ENCODE results near the gene YIF1B.
"Not testable (repeated sequence)": the region's sequence is repeated elsewhere in the genome, so short reads cannot be mapped to it uniquely, and the experiment has no call there.

The YIF1B gene

DNA sequence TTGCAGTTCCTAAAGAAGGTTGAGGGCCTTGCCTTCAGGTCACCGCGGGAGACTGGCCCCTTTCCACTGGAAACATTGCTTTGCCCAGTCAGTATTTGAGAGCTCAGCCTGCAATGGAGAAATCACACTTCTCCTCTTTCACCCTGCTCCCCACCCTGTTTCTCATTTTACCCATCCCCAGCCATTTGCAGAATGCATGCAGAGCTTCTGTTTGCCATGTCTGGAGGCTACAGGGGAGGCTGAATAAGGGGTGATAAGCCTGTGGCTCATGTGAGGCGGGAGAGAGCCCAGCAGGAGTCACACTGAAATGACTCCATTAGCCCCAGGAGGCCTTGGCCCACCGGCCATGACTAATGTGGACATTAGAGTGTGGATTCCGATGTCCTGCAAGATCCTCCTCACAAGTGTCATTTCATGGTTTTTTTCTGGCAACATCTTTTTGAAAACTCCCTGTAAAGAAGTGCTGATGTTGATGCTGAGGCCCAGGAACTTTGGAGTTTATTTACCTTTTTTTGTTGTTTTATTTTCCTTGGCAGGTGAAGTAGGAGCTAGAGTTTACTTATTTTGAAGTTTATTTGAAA is 45.1 kb downstream of the YIF1B start:
- no peak for DNase-seq

DNA sequence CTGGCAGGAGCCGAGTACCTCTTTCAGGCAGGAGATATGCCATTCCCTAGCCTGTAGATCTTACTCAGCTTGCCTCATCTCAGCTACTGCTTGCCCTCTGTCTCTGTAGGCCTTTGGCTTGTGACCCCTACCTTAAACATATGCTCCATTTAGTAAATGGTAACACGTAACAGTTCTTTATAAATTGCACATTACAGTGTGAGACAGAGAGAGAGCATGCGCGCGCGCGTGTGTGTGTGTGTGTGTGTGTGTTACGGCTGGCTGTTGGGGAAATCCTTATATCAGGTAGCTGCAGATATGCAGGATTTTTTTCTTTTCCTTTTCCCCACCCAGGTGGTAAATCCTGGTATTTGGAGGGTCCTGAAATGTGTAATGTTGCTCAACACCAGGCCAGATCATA is 47.2 kb downstream of the YIF1B start:
- no peak for DNase-seq

DNA sequence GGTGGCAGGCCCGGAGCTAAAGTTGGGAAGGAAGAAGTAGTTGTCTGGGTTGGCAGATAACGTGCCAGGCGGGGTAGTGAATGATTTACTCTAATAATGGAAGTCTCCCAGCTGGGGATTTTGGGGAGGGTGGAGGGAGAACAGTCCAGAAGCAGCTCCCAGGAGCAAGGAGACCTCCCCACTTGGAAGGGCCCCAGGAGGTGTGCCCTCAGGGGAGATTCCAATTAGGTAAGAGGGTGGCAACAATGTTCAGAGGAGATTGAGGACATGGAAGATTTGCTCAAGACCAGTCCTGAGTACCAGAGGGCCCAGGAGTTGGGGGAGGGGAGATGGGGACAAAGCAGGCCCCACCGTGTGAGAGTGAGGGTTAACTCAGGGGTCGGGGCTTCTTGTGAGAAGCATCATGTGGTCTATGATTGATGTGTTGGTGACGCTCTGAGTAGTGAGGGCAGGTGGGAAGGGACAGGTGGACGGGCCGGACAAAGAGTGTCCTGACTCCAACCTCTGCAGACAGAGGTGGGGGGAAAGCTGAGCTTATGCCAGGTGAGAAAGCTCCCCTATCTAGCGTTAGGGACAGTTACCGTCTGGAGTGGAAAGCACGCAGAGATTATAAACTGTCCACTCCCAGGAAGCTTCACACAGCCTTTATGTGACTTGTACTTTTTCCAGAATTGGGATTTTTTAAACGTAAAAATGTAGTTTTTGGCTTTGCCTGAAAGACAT is 47.8 kb downstream of the YIF1B start:
- no peak for DNase-seq

DNA sequence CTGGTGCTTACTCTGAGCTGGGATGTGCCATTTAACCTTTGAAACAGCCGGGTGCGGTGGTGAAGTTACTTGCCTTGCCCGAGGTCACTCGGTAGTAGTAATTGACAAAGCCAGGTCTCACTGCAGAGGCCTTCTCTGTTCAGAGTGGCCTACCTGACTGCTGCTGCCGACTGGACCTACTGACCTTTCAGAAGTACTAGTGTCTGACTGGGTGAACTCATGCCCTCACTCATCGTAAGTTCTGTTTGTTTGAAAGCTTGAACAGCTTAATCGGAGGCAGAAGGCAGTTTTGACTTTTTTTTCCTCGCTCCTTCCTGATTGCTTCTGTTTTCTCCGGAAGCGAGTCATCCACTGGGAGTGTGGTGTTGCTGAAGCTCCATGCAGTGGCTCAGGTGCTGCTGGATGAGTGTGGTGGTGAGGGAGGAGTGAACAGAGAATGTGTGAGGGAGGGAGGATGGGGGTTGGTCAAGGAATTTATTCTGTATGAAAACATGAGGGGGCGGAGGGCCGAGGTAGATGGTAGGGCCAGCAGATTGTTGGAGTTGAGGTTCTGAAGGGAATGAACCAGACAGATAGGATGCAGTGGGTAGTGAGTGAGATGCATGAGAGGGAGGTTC is 48.7 kb downstream of the YIF1B start:
- DNase-seq = no peak

DNA sequence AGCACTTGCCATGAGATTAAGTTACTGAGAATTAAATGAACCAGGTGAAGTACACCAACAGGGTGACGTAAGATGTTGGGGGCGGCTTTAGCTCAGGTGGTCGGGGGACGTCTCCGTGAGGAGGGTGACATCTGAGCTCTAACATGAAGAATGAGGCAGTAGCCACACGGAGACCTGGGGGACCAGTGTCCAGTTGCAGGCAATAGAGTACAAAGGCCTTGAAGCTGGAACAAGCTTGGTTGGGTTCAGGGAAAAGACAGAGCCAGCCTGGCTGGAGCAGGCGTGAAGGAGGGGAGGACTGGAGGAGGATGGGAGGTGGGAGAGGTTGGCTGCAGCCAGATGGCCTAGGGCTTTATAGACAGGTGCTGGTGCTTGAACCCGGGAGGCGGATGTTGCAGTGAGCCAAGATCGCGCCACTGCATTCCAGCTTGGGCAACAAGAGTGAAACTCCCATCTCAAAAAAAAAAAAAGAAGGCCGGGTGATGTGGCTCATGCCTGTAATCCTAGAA is 49.8 kb downstream of the YIF1B start:
- no peak for DNase-seq

DNA sequence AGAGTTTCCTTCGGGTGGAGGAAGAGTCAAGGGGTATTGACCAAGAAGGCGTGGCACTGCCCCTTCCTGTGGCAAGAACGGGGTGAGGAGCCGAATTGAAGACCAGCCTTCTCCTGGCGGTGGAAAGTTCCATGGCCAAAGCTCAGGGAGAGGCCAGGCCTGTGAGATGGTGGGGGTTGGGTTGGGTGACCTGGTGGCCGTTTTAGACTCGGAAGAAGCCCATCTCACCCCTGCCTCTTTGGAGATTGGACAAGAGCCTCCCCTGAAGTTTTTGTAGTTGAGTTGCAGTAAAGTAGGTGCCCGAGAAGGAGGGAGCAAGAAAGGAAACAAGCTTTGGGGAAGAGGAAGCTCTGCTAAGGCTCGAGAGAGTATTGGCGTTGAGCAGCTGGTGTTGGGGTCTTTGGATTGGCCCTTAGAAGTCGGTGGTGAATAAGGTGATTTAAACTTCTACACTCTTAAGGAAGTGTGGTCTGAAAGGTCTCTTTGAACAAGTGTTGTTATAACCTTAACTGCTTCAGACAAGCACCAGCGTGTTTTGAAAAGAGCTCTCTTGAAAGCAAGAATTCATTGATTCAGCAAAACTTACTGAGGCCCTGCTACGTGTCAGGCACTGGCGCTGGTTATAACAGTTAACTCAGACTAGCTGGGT is 50.4 kb downstream of the YIF1B start:
- DNase-seq = no peak

DNA sequence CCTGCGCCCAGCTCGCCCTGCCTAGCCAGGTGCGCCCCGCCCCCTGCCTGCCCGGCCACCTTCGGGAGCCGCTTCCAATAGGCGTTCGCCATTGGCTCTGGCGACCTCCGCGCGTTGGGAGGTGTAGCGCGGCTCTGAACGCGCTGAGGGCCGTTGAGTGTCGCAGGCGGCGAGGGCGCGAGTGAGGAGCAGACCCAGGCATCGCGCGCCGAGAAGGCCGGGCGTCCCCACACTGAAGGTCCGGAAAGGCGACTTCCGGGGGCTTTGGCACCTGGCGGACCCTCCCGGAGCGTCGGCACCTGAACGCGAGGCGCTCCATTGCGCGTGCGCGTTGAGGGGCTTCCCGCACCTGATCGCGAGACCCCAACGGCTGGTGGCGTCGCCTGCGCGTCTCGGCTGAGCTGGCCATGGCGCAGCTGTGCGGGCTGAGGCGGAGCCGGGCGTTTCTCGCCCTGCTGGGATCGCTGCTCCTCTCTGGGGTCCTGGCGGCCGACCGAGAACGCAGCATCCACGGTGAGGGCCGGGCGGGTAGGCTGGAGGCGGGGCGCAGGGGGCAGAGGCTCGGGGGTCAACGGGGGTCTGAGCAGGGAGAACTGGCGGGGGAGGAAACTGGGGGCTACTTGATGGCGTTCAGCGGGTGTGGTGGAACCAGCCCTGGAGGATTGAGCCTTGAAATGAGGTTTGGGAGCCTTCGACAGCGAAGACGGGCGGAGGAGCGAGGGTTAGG is 51.1 kb downstream of the YIF1B start, which contains the start of gene SPINT2:
SPINT2 (plus strand) TSS at position 88 of the 727 bp plus-strand sequence; CDS start at position 408, 320 bp downstream.
- DNase-seq = no peak

DNA sequence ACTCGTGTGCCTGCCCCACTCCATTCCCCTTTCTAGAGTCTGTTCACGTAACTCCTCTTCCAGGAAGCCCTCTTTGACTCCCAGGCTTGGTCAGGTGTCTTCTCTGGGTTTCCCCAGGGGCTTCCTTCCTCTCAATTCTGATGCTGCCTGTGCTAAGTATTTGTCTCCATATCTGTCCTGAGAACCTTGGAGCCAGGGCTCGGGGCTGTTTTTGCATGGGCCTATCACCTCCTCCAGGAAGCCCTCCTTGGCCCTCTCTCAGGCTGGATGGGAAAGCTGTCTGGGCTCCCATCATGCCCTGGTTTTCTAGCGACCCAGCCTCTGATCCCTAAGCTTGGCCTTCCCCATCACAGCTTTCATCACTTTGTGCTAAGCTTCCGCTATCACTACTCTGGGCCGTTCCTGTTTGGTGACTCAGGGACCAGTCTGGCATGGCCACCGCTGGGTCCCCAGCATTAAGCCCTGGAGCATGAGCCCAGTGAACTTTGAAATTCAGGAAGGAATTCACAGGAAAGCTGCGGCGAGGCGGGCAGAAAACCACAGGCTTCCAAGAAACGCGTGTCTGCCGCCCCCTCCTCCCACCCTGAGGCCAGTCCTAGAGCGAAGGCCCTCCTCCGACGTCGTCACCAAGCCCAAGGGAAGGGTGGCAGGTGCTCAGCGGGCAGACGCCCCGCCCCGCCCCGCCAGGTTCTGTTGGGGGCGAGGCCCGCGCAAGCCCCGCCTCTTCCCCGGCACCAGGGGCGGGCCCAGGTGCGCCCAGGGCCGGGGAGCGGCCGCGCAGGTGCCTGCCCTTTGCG is 51.9 kb downstream of the YIF1B start:
- DNase-seq = peak; percentile 48

DNA sequence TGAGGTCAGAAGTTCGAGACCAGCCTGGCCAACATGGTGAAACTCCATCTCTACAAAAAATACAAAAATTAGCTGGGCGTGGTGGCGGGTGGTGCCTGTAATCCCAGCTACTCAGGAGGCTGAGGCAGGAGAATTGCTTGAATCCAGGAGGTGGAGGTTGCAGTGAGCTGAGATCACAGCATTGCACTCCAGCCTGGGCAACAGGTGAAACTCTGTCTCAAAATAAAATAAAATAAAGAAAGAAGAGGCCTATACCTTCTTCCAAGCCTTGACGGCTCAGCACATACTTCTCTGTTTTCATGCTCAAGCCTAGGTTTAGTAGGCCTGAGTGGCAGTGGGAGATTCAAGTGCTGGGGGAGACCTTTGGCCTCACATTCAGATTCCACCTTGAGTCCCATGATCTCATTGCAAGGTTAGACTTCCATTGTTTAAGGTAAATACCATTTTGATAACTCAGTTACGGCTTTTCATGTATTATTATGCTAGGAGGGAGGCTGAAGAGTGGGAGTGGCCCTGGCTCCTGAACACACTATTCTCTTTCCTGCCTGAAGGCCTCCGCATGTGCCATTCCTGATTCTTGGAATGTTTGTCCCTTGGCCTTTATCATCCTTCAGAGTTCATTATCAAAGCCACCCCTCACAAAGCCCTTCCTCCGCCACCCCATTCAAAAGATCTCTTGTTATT is 53.0 kb downstream of the YIF1B start:
- DNase-seq = no peak

DNA sequence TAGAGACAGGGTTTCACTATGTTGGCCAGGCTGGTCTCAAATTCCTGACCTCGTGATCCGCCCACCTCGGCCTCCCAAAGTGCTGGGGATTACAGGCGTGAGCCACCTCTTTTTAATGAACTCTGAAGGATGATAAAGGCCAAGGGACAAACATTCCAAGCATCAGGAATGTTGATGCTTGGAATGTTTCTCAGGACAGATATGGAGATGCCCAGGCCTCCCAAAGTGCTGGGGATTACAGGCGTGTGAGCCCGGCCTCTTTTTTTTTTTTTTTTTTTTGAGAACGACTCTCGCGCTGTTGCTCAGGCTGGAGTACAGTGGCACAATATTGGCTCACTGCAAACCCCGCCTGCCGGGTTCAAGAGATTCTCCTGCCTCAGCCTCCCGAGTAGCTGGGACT is 53.8 kb downstream of the YIF1B start:
- not testable (repeated sequence) for DNase-seq

DNA sequence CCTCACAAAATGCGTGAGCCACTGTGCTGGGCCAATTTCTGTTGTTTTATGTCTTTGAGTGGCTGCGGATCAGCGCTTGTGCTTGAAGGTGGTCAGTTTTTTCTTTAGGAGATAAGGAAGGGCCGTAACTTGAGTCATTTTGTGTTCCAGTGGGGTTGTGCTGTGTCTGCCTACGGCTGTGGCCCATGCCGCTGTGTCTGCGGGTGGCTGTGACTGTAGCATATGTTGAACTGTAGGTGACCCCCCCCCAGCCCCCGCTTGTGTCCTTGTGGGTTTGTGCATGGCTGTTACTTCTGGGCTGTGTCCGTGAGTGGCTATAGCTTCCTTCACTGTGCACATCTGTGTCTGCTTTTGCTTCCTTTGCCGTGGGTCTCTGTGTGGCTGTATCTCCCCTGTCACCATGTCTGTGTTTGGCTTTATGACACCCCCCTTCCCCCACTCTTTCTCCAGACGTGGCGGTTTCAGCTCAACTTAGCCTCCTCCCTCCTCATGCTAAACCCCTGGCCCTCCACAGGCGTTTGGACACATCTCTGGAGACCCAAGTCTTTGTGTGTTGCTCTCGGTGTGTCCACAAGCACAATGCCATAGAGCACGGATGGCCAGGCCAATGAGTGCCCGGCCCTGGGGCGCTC is 60.2 kb downstream of the YIF1B start:
- DNase-seq = no peak

DNA sequence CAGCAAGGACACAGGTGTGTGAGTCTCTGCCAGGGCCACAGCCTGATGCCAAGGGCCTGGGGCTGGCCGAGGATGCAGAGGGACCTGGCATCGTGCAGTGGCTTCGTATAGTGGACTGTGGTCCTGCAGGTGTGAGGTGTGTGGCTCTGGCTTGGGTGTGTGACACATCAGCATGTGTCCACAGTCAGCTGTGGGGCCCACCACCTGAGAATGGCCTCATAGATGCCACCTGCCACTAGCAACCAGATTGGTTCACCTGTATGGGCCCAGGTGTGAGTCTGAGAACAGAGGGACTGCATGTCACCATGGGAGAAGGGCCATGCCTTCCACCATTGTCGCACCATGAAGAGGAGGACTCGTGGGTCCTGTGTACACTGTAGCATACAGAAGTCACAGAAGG is 62.0 kb downstream of the YIF1B start:
- no peak for DNase-seq
